HepG2 (cell line): ENCODE measurements around the gene TRPC4AP. TPM values are rescaled to one million over a fixed set of nuclear protein-coding genes. Genes with fewer than 3 reads are reported as not detected.

ENCODE experiments used
- CREM ChIP-seq, 2 experiments: sonication (generic) in 1 of 2; formaldehyde crosslinking in 1 of 2; IDR thresholded peaks; 2 replicates each; pipeline versions ENCODE4 v1.4.0 to v1.6.1; 2016 to 2020; ENCODE audit warnings: antibody characterized with exemption in 1 of 2, mild to moderate bottlenecking in 1 of 2, missing genetic modification reagents in 1 of 2
- DNMT3B ChIP-seq: conservative IDR thresholded peaks from 2 replicates; pipeline ENCODE4 v1.6.1; 2016; ENCODE audit warnings: missing biosample characterization, control low read depth
- FOSL1 ChIP-seq: sonication (generic); formaldehyde crosslinking; IDR thresholded peaks from 2 replicates; pipeline ENCODE4 v1.9.0; 2021; ENCODE audit warnings: missing genetic modification reagents, borderline replicate concordance
- FOSL2 ChIP-seq: sonication (generic); formaldehyde crosslinking; IDR thresholded peaks from 2 replicates; pipeline ENCODE4 v1.4.0; 2020; ENCODE audit warnings: missing genetic modification reagents
- FOXK1 ChIP-seq: sonication (generic); formaldehyde crosslinking; IDR thresholded peaks from 2 replicates; pipeline ENCODE4 v1.4.0; 2020; ENCODE audit warnings: low read depth, missing genetic modification reagents, borderline replicate concordance
- GATAD1 ChIP-seq: IDR thresholded peaks from 2 replicates; pipeline ENCODE4 v1.6.1; 2016; ENCODE audit warnings: missing genetic modification reagents, missing compliant biosample characterization
- IKZF1 ChIP-seq: fragments of 450-650 bp; IDR thresholded peaks from 2 replicates; pipeline ENCODE4 v1.7.1; 2016
- KDM5A ChIP-seq: fragments of 200-600 bp; sonication (generic); IDR thresholded peaks from 2 replicates; pipeline ENCODE4 v1.7.0; 2018; ENCODE audit warnings: antibody characterized with exemption, mild to moderate bottlenecking, low read length, borderline replicate concordance
- KMT2A ChIP-seq: sonication (generic); formaldehyde crosslinking; IDR thresholded peaks from 2 replicates; pipeline ENCODE4 v1.4.0; 2020; ENCODE audit warnings: missing genetic modification reagents
- MED8 ChIP-seq: sonication (generic); formaldehyde crosslinking; IDR thresholded peaks from 2 replicates; pipeline ENCODE4 v1.8.1; 2023; ENCODE audit warnings: mild to moderate bottlenecking, missing genetic modification reagents; ENCODE audit not compliant: insufficient replicate concordance
- NPAS2 ChIP-seq: sonication (generic); formaldehyde crosslinking; IDR thresholded peaks from 2 replicates; pipeline ENCODE4 v1.8.0; 2022; ENCODE audit warnings: mild to moderate bottlenecking, missing genetic modification reagents, borderline replicate concordance
- RBM22 ChIP-seq: fragments of 200-400 bp; formaldehyde crosslinking; optimal IDR thresholded peaks from 2 replicates; pipeline ENCODE3; 2017; ENCODE audit warnings: mild to moderate bottlenecking, low read length, moderate library complexity
- TCF7L2 ChIP-seq: IDR thresholded peaks from 2 replicates; pipeline ENCODE4 v1.6.1; 2011; ENCODE audit warnings: mild to moderate bottlenecking, low read depth, low read length, moderate library complexity
- TP53 ChIP-seq: sonication (generic); formaldehyde crosslinking; conservative IDR thresholded peaks from 2 replicates; pipeline ENCODE4 v1.4.0; 2020; ENCODE audit warnings: missing genetic modification reagents
- ZNF225 ChIP-seq: sonication (generic); formaldehyde crosslinking; IDR thresholded peaks from 2 replicates; pipeline ENCODE4 v1.4.0; 2020; ENCODE audit warnings: mild to moderate bottlenecking, missing genetic modification reagents
- ZNF260 ChIP-seq: sonication (generic); formaldehyde crosslinking; IDR thresholded peaks from 2 replicates; pipeline ENCODE4 v1.4.0; 2020; ENCODE audit warnings: missing genetic modification reagents, low read depth, mild to moderate bottlenecking, borderline replicate concordance
- ZNF550 ChIP-seq: sonication (generic); formaldehyde crosslinking; IDR thresholded peaks from 2 replicates; pipeline ENCODE4 v1.4.0; 2020; ENCODE audit warnings: mild to moderate bottlenecking, missing genetic modification reagents, borderline replicate concordance
- ZNF570 ChIP-seq: sonication (generic); formaldehyde crosslinking; IDR thresholded peaks from 2 replicates; pipeline ENCODE4 v1.4.0; 2020; ENCODE audit warnings: mild to moderate bottlenecking, missing genetic modification reagents, borderline replicate concordance
- polyA plus RNA-seq, 8 experiments: library from polyadenylated mRNA; depleted of rRNA in 3 of 8; stranded (reverse) in 7 of 8; unstranded in 1 of 8; fragments of >200 nt; fragmentation: Illumina TruSeq in 4 of 8; extraction: Trizol in 4 of 8; gene quantifications; 2 replicates each; pipeline versions ENCODE4 v1.2.1 to v1.2.3, GENCODE V29; 2011 to 2016; ENCODE audit warnings: low read depth in 4 of 8, missing spikeins in 1 of 8, mixed read lengths in 1 of 8; ENCODE audit not compliant: insufficient read depth in 1 of 8
- total RNA-seq, 5 experiments: library from RNA; depleted of rRNA; stranded (reverse); fragments of >200 nt; fragmentation: Illumina TruSeq; extraction: Trizol; gene quantifications; 2 replicates each; pipeline ENCODE4 v1.2.3, GENCODE V29; 2016; ENCODE audit warnings: low read depth in 1 of 5
- TF ChIP-seq, protein P1 (sequence below): sonication (generic); formaldehyde crosslinking; IDR thresholded peaks from 2 replicates; pipeline ENCODE4 v1.9.0; 2021; ENCODE audit warnings: missing genetic modification reagents, mild to moderate bottlenecking, borderline replicate concordance
- TF ChIP-seq, protein P2 (sequence below): conservative IDR thresholded peaks from 2 replicates; pipeline ENCODE4 v1.6.1; 2018; ENCODE audit warnings: missing genetic modification reagents
- TF ChIP-seq, protein P3 (sequence below): sonication (generic); formaldehyde crosslinking; IDR thresholded peaks from 2 replicates; pipeline ENCODE4 v1.5.0; 2020; ENCODE audit warnings: missing genetic modification reagents
- TF ChIP-seq, protein P4 (sequence below): sonication (generic); formaldehyde crosslinking; IDR thresholded peaks from 2 replicates; pipeline ENCODE4 v1.4.0; 2020; ENCODE audit warnings: missing genetic modification reagents, borderline replicate concordance

TRPC4AP gene
- total and polyA plus RNA-seq, 2 of the 13 experiments (the other 11 are each of a cell fraction or from before 2014, with no cell fraction given), result 136 to 137 TPM

DNA sequence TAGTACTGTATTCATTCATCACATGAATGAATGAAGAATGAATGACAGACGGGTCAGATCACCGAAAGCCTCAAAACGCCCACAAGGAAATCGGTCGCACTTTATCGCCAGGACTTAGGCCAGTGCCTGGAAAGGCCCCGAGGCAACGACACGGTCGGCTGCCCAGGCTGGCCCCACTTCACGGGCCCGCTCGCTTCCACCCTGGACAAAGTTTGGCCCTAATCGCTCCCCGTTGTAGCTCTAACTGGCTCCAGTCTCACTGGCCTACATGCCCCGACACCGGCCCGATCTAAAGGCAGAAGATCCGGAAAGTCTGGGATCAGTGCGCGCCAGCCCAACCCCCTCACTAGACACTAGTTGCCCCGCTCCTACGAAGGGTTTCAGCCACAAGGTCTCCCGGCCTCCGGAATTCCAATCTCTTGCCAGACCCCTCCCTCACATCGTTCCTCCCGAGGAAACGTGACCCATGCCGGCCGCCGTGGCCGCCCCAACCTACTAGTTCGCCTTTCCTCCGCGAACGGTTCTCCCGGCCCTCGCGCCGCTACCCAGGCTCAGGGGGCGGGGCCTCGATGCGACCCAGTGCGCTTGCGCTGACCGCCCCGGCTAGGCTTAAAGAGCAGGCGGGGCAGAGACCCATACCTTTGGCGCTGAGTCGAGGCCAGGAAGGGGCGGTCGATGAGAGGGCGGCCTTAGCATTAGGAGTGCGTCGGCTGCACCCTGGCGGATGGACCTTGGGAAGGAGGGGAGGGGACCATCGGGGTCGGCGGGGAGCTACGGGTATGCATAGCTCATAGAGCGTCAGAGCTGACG lies 137.2 kb downstream of the TRPC4AP start, which contains the start of the genes GSS and MYH7B (continued):
- TF ChIP-seq CREM (IDR thresholded peaks at IDR 0.05) (0 out of 2 replicates have a peak, but pooled peaks have one; percentile 69), CREM (CRISPR knock-in tag; IDR thresholded peaks at IDR 0.05) (no peak), FOSL2 (CRISPR knock-in tag) (peak; percentile 72; the same call in 1 of the 2 replicates), KDM5A (peak; percentile 94), ZNF225 (CRISPR knock-in tag) (peak; percentile 73; the same call in 1 of the 2 replicates), IKZF1 (no peak), TCF7L2 (no peak), ZNF550 (CRISPR knock-in tag) (no peak; the same call in 1 of the 2 replicates), GATAD1 (CRISPR knock-in tag) (peak; percentile 91), FOXK1 (CRISPR knock-in tag) (peak; percentile 93), ZNF260 (no peak; the same call in 1 of the 2 replicates), NPAS2 (CRISPR knock-in tag) (no peak), RBM22 (peak; percentile 63), KMT2A (CRISPR knock-in tag) (peak; percentile 87), ZNF570 (CRISPR knock-in tag) (peak; percentile 84; the same call in 1 of the 2 replicates), TP53 (peak; percentile 72; the same call in 1 of the 2 replicates), MED8 (CRISPR knock-in tag) (peak; percentile 93), DNMT3B (peak; percentile 99), FOSL1 (CRISPR knock-in tag) (no peak)
- TF ChIP-seq, protein P1, sequence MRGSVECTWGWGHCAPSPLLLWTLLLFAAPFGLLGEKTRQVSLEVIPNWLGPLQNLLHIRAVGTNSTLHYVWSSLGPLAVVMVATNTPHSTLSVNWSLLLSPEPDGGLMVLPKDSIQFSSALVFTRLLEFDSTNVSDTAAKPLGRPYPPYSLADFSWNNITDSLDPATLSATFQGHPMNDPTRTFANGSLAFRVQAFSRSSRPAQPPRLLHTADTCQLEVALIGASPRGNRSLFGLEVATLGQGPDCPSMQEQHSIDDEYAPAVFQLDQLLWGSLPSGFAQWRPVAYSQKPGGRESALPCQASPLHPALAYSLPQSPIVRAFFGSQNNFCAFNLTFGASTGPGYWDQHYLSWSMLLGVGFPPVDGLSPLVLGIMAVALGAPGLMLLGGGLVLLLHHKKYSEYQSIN (CRISPR knock-in tag), result peak; percentile 74; the same call in 1 of the 2 replicates
- TF ChIP-seq, protein P2, sequence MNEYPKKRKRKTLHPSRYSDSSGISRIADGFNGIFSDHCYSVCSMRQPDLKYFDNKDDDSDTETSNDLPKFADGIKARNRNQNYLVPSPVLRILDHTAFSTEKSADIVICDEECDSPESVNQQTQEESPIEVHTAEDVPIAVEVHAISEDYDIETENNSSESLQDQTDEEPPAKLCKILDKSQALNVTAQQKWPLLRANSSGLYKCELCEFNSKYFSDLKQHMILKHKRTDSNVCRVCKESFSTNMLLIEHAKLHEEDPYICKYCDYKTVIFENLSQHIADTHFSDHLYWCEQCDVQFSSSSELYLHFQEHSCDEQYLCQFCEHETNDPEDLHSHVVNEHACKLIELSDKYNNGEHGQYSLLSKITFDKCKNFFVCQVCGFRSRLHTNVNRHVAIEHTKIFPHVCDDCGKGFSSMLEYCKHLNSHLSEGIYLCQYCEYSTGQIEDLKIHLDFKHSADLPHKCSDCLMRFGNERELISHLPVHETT (CRISPR knock-in tag), result peak; percentile 93
- TF ChIP-seq, protein P3, sequence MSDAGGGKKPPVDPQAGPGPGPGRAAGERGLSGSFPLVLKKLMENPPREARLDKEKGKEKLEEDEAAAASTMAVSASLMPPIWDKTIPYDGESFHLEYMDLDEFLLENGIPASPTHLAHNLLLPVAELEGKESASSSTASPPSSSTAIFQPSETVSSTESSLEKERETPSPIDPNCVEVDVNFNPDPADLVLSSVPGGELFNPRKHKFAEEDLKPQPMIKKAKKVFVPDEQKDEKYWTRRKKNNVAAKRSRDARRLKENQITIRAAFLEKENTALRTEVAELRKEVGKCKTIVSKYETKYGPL, result peak; percentile 71
- TF ChIP-seq, protein P4, sequence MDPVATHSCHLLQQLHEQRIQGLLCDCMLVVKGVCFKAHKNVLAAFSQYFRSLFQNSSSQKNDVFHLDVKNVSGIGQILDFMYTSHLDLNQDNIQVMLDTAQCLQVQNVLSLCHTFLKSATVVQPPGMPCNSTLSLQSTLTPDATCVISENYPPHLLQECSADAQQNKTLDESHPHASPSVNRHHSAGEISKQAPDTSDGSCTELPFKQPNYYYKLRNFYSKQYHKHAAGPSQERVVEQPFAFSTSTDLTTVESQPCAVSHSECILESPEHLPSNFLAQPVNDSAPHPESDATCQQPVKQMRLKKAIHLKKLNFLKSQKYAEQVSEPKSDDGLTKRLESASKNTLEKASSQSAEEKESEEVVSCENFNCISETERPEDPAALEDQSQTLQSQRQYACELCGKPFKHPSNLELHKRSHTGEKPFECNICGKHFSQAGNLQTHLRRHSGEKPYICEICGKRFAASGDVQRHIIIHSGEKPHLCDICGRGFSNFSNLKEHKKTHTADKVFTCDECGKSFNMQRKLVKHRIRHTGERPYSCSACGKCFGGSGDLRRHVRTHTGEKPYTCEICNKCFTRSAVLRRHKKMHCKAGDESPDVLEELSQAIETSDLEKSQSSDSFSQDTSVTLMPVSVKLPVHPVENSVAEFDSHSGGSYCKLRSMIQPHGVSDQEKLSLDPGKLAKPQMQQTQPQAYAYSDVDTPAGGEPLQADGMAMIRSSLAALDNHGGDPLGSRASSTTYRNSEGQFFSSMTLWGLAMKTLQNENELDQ, result no peak
